Measurements from ENCODE around the gene LMF2.

Gene LMF2

DNA sequence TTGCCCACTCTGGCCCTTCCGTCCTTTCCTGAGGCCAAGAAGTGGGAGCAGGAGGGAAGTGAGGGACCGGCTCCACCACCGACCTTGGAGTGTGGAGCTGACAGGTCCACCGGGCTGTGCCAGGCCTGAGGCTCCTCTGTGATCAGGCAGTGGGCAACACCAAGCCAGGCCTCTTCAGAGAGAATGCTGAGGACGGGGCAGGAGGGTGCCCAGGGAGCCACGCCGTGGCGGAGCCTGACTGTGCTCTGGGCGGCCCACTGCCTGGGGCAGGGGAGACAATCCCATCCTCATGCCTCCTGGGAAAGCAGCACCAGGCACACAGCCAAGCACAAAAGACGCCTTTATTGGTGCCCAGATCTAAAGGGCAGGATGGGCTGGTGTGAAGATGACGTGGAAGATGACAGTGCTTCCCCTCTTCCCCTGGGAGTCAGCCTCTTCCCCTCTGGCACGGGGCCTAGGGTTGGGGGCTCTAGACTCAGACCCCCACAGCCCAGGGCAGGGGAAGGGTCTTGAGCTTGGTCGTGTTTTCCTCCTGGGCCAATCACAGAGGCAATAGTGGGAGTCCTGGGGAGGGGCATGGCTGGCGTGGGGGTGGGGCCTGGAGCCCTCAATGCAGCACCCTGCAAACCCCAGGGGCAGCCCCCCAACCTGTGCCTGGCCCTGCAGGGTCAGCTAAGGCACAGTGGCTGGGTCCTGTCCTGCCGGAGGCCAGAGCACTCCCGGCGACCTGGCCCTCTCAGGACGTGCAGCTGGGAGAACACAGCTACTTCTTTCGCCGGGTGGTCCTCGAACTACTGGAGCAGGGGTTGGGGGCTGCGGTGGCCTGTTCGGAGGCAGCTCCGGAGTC is 4.7 kb downstream of the LMF2 start:
- no peak for DNase-seq

DNA sequence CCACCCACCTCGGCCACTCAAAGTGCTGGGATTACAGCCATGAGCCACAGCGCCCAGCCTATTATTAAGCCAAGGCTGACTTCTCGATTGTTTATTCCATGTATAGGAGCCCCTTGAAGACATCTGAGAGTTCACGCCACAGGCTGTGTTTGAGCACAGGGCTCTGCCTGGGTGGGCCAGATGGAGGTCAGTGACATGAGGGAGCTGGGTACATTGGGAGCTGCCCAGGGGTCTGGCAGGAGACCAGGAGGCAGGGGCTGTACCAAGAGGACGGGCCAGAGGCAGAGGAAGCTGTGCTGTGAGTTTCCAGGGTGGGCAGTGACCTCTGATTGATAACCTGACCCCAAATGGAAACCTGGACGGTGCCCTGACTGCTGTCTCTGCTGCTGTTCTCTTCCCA is 5.4 kb downstream of the LMF2 start:
- DNase-seq, result no peak

- no peak for DNase-seq
Observed at GRCh38 chr22:50500452-50500851, 7.0 kb downstream of the LMF2 start.

- peak; percentile 48 for DNase-seq
Observed at GRCh38 chr22:50498322-50498890, 9.1 kb downstream of the LMF2 start.

DNA sequence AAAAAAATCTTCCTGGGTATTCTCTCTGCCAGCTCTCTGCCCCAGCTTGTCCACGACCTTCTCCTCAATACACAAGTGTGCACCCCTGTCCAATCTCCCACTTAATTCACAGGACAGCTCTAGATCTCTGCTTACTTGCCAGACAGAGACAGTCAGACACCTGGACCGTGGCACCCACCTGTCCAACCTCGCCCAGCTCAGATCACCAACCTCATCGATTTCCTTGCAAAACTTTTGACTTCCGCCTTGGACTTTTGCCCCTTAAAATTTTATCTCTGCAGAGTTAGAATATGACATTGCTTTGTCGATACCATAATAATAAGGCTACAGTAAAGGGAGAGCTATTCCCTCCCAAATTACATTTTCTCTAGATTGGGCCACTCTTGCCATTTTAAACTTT is 10.4 kb downstream of the LMF2 start:
- no peak for DNase-seq

- DNase-seq, result no peak
Observed at GRCh38 chr22:50490531-50491308, 16.8 kb downstream of the LMF2 start.

GRCh38 chr22:50489363-50490243 is 17.9 kb downstream of the LMF2 start:
- no peak for DNase-seq

DNA sequence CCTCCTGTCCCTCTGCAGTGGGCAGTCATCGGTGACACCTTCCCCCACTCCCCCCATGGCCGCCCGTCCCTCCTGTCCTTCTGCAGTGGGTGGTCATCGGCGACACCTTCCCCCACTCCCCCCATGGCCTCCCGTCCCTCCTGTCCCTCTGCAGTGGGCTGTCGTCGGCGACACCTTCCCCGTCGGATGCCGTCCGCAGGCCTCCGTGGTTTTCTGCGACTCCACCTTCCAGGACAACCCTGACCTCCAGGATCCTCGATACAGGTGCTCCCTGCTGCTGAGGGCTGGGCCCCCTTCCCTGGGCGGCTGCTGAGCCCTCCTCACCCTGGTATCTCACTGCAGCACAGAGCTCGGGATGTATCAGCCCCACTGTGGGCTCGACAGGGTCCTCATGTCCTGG is 18.6 kb downstream of the LMF2 start:
- no peak for DNase-seq

DNA sequence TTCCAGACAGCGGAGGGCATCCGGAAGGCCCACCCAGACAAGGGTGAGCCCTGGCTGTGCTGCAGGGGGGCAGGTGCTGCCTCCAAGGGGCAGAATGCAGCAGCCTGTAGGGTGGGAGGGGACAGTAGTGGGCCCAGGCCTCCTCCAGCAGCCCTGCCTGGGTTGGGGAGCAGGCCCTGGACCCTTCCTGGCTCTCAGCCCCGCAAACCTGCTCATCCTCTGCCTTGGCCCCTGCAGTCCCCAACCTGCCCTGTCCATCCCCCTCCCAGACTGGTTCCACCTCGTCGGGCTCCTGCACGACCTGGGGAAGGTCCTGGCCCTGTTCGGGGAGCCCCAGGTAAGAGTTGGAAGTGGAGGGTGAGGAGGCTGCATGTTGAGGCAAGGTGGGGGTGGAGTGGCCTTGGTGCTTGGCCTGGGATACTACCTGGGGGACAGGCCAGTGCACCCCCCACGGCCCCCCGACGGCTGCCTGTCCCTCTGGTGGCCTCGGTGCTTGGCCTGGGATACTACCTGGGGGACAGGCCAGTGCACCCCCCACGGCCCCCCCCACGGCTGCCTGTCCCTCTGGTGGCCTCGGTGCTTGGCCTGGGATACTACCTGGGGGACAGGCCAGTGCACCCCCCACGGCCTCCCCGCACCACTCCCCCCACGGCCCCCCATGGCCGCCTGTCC is 19.4 kb downstream of the LMF2 start:
- no peak for DNase-seq

- no peak for DNase-seq
Observed at GRCh38 chr22:50487290-50488005, 20.1 kb downstream of the LMF2 start.

- no peak for DNase-seq
Observed at GRCh38 chr22:50486561-50487289, 20.8 kb downstream of the LMF2 start, which contains the start of gene MIOX. MIOX (plus strand) TSS chr22:50486859; CDS start chr22:50486898, 39 bp downstream.

DNA sequence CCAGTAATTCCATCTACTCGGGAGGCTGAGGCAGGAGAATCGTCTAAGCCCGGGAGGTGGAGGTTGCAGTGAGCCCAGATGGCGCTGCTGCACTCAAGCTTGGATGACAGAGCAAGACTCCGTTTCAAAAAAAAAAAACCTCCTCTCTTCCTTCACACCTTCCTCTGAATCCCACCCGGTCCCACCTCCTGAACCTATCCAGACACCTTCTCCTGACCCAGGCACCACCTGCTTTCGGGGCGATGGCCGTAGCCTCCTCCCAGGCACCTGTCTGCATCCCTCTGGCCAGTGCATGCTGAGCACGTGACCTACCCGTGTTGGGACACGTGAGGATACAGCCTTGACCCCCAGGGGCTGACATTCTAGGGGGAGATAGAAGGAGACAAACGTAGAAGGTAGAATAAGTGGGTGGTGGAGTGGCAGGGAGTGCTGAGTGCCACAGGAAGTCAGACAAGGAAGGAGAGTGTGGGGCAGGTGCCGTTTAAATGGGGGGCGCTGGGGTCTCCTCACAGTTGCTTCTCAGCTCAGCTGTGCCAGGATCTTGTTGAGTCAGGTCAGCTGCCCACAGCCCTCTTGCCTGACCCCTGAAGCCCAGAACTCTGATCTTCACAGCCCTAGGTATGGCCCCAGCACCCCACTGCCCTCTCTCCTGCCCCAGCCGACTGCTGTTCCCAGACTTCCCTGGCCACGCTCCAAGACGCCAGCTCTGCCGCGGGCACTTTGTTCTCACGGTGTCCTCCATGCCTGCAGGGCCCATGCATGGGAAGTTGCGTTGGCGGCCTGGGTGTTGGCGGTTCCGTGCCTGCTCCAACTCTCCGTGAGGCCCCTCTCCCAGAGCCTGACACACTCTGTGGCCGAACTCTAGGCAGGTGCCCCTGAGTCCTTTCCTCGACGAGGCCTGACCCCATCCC is 22.0 kb downstream of the LMF2 start:
- DNase-seq, result no peak

DNA sequence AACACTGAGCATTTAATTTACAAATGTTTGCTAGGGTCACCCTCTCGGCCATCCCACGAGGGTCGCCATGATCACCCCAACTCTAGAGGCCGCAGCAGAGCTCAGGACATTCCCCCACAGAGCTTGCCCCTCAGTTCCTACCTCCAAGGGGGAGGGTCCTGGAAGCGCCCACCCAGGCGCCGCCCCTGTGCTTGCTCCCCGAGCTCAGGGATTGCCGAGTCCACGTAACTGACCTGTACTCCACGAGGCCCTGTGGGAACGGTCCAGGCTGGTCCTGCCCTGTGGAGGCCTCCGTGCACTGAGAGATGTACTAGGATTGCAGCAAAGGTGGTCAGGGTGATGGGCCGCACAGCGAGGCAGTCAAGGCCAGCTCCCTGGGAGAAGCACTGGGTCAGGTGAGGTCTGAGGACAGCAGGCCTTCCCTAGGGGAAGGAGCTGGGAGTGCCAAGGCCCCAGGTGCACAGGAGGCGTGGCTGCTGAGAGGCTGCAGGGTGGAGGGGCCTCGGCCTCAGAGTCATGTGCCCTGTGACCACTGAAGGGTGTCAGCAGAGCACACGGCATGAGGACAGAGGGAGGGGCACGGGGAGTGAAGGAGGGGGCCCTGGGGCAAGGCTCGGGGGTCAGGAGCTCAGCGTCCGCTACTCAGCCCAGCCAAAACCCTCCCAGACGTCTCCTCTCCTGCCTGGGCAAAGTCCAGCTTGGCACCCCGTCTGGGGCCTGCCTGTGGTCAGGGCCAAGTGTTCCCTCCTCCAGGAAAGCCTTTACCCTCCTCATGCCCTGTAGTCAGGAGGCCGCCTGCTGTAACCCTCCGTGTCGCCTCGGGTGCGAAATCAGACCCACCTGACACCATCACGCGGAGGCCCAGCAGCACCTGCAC is 23.3 kb downstream of the LMF2 start:
- no peak for DNase-seq

- no peak for DNase-seq
Observed at GRCh38 chr22:50483556-50483955, 23.9 kb downstream of the LMF2 start.

- no peak for DNase-seq
Observed at GRCh38 chr22:50483106-50483505, 24.4 kb downstream of the LMF2 start.

GRCh38 chr22:50482107-50483074 is 25.1 kb downstream of the LMF2 start:
- no peak for DNase-seq

DNA sequence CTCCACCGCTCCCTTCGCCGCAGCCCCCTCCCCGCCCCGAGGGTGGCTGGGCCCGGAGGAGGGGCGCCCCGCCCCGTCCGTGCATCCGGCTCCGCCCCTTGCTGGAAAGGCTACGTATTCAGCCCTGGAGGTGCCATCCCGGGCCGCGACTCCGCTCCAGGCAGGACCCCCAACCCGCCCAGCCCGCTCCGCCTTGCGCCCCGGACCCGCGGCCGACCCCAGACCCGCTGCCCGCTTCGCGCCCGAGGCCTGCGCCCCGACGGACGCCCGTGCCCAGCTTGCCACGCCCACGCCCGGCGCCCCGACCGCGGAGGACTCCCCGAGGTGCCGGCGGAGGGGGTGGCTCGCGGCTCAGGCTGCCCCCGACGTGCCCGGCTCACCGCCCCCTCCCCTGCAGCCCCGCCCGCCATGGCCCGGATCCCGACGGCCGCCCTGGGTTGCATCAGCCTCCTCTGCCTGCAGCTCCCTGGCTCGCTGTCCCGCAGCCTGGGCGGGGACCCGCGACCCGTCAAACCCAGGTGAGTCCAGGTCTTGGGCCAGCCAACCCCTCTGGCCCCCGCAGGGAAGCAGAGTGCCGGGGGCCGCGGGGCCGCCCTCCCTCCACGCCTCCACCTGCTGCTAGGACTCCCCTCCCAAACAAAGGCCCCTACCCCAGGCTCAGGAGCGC is 25.9 kb downstream of the LMF2 start, which contains the start of gene ADM2:
TSS of gene ADM2 (plus strand) at position 104 of the 667 bp plus-strand sequence. CDS start at position 409, 305 bp downstream.
- DNase-seq, result no peak
